HG03066 (cell line): Measurements from ENCODE around the gene SMYD2.

Experiments used
- ATAC-seq: cut with Tn5 transposase; IDR thresholded peaks from one replicate; pipeline ENCODE4 v1.9.1; 2021; ENCODE audit warnings: low read depth; ENCODE audit not compliant: unreplicated experiment

Gene SMYD2

GRCh38 chr1:214300149-214300780, 19.3 kb downstream of the SMYD2 start:
- ATAC-seq, result no peak

GRCh38 chr1:214301526-214301925, 20.6 kb downstream of the SMYD2 start:
- no peak for ATAC-seq

DNA sequence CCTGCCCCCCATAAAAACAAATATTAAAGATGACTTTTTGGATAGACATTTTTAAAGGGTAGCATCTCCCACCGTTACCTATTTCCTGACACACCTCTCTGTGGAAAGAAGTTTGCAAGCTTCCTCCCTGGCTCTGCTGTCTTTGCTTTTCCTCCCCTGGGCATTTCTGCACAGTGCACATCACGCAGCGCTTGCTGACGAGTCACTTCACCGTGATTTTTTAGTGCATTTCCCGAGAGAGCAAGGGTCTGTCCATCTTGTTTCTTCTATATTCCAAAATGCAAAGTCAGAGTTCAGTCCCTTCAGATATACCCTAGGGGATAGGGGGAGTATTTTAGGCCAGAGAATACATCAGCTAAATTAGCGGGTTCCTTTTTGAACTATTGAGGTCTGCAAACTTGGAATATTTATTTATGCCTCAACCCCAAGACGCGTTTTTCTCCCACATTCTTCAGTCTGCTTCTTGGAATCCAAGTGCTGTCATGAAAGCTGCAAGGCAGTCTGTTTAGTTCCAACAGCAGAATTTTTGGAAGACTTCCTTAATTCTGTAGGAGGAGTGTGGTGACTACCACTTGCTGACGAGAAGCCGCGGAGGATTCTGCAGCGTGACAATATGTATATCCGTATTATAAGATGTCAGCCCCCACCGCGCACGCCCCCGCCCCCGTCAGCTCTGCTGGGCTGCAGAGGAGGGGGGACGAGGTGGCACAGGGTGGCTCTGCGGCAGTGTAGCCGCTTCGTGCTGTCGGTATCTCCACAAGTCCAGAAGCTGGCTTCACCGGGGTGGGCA, 22.4 kb downstream of the SMYD2 start:
- no peak for ATAC-seq

DNA sequence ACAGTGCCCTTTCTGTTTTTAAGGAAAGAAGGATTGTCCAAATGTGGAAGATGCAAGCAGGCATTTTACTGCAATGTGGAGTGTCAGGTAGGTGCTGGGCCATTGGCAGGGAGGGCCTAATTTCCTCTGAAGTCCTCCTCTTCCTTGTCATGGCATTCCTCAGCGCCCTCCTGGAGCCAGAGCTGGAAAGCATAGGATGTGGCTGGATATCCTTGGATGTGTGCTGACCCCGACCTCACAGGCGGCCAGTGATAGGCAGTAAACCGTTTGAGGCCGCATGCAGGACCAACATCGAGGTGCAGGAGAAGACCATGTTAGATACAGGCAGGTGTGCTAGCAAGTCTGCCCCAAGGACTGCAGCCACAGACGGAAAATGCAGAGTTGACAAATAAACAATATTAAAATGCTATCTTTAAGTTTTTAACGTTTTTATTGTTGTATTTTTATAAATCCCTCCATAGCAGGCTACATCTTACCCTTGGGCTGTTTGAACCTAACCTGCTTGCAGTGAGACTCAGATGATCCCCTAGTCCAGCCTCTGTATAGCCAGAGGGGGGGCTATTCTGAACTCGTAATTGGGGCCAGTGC, 24.3 kb downstream of the SMYD2 start:
- ATAC-seq, result no peak

DNA sequence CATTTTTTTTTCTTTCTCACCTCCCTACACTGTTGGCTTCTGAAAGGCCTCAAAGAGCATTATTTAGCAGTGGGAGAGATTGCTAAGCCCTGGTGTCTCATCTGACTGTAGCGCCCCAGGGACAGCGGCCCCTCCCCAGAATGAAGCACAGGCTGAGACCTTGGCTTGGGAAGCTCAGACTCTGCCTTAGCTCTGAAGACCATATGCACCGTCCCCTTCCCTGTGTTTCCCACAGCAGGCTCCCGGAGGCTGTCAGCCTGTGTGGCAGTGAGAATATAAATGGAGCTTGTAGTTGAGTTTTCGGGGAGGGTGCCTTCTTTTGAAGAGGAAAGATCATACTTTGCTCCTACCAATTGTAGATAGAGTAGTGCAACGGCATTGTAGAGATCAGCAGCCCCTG, 25.3 kb downstream of the SMYD2 start:
- ATAC-seq, result no peak

DNA sequence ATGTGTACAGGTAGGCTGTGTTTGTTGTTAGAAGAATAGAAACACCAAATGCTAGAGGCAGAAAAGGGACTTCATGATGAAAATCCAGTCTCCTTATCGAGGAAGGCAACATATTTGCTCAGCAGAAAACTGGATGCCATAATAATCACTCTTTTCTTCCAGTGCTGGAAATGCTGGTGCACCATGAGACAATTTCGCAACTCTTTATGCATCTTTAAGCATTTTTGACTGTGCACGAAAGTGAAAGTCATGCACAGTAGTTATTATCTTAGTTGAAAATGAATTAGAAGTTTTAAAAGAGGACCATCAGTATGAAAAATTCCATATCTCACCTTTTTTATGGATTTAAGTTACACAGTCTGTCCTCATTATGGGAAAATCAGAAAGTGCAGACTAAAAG, 29.1 kb downstream of the SMYD2 start:
- ATAC-seq, result no peak

- ATAC-seq, result no peak
These were observed 30.1 kb downstream of the SMYD2 start for GRCh38 chr1:214310777-214311690.

GRCh38 chr1:214312530-214313051, 31.6 kb downstream of the SMYD2 start:
- no peak for ATAC-seq

DNA sequence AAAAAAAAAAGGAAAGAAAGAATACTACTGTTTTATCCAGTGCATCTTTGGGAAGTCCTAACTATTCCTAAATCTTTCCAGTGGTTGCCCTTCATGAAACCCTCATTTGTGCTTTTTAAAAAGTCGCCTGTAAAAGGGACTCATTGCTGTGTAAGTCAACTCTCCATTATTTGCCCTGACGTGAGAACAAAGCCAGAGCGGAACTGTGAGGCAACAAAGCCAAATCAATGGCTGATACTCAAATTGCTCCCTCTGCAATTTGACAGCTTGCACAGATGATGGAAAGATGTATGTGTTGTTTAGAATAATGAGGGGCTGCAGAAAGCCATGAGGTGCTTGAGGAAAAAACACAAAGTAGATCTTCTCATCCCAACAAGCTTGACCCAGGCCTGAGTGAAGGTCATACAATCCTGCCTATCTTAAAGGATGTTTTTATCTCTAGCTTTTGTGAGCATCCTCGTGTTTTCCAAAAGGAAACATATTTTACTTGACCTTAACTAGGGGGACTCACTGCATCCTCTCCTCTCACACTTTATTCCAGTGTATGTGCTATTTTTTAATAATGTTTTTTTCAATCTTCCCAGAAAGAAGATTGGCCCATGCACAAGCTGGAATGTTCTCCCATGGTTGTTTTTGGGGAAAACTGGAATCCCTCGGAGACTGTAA, 33.4 kb downstream of the SMYD2 start:
- no peak for ATAC-seq

DNA sequence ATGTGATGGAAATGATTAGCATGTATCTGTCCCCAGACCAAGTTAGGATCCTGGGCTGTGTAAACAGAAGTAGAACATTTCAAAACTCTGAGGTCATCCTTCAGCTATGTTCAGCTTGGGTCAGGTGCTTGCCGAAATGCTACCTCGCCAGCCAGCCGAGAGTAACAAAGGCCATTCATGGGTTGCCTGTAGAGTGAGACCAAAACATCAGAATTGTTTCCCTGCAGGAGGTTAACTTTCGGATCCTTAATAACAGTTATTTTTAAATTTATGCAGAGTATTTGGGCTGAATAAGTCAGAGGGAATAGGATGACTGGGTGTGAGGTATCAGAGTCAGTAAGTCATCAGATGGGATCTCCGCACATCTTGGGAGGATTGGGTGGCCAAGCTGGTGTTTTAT, 35.6 kb downstream of the SMYD2 start:
- no peak for ATAC-seq

DNA sequence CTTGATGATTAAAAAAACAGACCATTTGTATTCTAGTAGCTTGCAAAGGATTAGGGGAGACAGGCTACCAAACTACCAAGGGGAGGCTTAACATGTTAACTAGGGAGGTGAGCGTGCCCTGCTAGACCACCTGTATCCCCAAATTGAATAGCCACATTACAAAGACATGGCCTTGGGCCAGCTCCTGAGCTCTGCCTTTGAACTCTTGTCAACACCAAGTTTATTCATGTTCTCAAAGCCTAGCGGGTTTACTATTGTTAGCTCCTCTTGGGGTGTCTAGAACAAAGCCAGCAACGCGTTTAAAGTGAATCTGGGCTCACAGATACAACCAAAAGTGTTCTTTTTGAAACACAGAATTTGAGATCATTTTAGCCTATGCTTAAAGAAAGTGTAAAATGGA, 36.3 kb downstream of the SMYD2 start:
- no peak for ATAC-seq

GRCh38 chr1:214317734-214318133, 36.8 kb downstream of the SMYD2 start:
- ATAC-seq, result no peak

GRCh38 chr1:214318356-214318755, 37.4 kb downstream of the SMYD2 start:
- ATAC-seq, result no peak

GRCh38 chr1:214318956-214319736, 38.2 kb downstream of the SMYD2 start:
- no peak for ATAC-seq

DNA sequence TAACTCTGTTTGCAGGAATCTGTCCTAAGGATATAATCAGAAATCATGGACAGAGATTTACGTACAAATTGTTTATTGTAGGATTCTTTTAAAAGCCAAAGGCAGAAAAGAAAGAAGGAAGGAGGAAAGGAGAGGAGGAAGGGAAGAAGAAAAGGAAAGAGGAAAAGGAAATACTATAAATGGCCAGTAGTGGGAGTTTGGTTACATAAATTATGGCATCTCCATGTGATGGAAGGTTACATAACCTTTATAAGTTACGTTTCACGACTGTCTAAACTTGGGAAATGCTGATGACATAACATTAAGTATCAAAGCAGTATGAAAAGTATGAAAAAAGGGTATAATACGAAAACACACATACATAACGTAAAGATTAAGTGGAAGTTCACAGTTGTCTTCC, 39.0 kb downstream of the SMYD2 start:
- no peak for ATAC-seq

DNA sequence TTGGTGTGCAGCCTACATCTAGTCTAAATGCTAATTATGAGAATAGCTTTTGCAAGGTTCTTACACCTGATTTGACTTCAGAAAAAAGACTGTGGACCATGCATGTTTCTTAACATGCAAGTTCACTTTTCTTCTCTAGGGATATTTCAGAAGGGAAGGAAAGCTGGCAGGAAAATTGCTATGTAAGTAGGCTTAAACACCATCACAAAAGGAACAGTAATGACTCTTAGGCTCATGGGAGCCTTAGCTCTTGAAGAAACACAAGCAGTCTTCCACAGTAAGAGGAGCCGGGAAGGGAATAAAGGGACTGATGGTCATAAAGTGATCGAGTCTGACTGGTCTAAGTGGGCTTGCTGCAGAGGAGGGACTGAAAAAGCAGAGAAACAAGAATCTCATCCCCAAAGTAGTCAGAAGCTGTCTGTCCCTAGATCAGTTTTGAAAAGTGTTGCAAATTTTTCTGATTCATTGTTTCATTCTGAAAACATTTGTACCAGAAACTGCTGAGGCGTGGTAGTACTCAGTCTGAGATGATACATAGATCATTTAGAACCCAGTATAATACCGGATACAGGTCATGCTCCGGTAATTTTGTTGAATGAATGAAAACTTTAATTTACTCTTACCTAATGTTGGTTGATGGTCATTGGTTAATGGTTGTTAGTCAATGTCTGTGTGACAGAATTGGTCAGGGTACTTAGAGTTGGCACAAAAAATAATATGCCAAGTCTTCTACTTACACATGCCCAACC, 40.9 kb downstream of the SMYD2 start:
- ATAC-seq, result peak; percentile 65

DNA sequence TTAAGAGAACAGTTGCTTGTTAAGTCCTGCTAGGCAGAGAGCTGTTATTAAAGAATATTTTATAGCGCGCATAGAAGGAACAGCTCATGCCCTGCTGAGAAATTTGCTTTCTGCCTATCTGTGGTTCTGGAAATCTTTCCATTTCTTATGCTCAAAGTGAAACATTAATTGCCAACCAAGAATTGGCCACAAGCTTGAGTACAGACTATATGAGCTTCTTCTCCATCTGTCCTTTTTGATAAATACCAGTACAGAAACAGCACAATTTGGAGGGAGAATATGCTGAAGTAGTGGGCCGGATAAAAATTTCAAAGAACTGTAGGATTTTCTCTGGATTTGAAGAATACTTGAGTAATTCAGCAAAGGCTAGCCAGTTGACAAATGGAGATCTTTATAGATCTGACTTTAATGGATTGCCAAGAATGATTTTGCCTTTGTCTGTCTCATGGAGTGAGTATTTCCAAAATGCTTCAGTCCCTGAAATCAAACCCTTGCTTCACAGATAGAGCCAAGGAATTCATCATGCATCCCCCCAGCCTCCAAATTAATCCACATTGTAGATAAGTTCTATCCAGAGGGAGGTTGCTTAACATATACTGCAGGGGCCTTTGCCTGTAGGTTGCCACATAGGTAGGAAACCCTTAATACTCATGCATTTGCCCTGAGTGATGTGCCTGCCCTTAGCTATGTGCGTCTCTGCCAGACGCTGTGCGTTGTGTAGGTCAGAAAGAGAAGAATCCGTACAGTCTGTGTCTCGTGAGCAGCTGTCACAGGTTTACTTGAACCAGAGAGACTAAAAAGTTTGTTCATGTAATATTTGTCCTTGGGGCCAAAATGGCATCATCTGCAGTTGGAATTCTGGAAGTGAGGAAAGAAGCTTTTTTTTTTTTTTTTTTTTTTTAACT, 44.2 kb downstream of the SMYD2 start:
- no peak for ATAC-seq

- ATAC-seq, result no peak
These were observed 45.4 kb downstream of the SMYD2 start for GRCh38 chr1:214326406-214326805.
